ENCODE results near the gene IGFBP6.

Gene IGFBP6

DNA sequence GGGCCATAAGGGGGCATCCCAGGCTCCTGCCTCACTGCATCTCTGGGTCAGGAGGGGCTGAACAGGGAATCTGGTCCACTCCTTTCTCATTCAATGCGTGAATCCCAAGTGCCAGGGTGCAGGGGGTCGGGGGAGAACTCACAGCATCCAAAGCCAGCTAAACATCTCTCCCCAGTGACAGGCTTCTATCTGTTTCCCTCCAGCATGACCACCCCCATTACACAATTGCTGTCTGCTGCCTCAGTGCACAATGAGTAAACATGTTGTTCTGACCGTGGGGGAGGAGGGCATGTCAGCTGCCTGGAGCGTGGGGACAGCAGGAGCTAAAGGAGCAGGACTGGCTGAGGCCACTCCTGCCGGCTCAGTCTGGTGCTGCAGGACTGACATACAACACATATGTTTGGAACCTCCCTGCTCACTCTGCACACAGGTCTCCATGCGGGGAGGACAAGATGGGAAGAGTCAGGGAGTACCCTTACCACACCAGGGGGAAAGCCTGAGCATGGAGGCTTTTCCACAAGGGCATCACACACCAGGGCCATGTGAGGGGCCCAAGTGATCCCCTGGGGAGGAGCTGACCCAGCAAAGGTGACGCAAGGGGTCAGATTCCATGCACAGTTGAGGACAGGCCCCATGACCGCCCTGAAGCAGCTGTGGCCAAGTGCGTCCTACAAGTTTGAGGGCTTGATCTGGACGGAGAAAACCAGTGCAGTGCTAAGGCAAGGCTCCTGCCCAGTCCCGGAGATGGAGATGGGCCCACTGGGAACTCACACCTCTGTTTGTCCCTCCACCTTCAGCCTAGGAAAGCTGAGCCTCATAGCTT is 46.2 kb upstream of the IGFBP6 start (continued):
- TF ChIP-seq ZNF791 (tag by site-specific recombination; IDR thresholded peaks at IDR 0.05) (no peak), ZNF701 (tag by site-specific recombination; IDR thresholded peaks at IDR 0.05) (no peak), ZNF311 (tag by site-specific recombination; IDR thresholded peaks at IDR 0.05; ENCODE audit: borderline replicate concordance) (no peak), SP2 (tag by site-specific recombination; IDR thresholded peaks at IDR 0.05) (no peak), SALL2 (tag by site-specific recombination; IDR thresholded peaks at IDR 0.05; ENCODE audit: borderline replicate concordance) (no peak), GLI2 (tag by site-specific recombination; IDR thresholded peaks at IDR 0.05; ENCODE audit: borderline replicate concordance, low read depth) (no peak), ZNF202 (tag by site-specific recombination; IDR thresholded peaks at IDR 0.05; ENCODE audit: borderline replicate concordance) (no peak), ZNF121 (tag by site-specific recombination; IDR thresholded peaks at IDR 0.05) (no peak), ZNF433 (tag by site-specific recombination; IDR thresholded peaks at IDR 0.05; ENCODE audit: low read depth) (no peak), ZNF677 (tag by site-specific recombination; IDR thresholded peaks at IDR 0.05) (no peak), ZNF114 (tag by site-specific recombination; IDR thresholded peaks at IDR 0.05) (no peak), ZNF621 (tag by site-specific recombination; IDR thresholded peaks at IDR 0.05) (no peak), ZNF473 (tag by site-specific recombination; IDR thresholded peaks at IDR 0.05) (no peak), ZNF670 (tag by site-specific recombination; IDR thresholded peaks at IDR 0.05; ENCODE audit: low read depth) (no peak), ZNF354C (tag by site-specific recombination; IDR thresholded peaks at IDR 0.05; ENCODE audit: borderline replicate concordance, low read depth) (no peak), ZBTB20 (tag by site-specific recombination; IDR thresholded peaks at IDR 0.05) (no peak), ZNF76 (tag by site-specific recombination; IDR thresholded peaks at IDR 0.05; ENCODE audit: borderline replicate concordance, low read depth) (no peak), ZNF571 (tag by site-specific recombination; IDR thresholded peaks at IDR 0.05) (no peak), ZFP69B (tag by site-specific recombination; IDR thresholded peaks at IDR 0.05) (peak; percentile 54; the same call in 1 of the 2 replicates)
- TF ChIP-seq, protein P1, sequence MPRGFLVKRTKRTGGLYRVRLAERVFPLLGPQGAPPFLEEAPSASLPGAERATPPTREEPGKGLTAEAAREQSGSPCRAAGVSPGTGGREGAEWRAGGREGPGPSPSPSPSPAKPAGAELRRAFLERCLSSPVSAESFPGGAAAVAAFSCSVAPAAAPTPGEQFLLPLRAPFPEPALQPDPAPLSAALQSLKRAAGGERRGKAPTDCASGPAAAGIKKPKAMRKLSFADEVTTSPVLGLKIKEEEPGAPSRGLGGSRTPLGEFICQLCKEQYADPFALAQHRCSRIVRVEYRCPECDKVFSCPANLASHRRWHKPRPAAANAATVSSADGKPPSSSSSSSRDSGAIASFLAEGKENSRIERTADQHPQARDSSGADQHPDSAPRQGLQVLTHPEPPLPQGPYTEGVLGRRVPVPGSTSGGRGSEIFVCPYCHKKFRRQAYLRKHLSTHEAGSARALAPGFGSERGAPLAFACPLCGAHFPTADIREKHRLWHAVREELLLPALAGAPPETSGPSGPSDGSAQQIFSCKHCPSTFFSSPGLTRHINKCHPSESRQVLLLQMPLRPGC (tag by site-specific recombination; IDR thresholded peaks at IDR 0.05): no peak
- TF ChIP-seq, protein P2, sequence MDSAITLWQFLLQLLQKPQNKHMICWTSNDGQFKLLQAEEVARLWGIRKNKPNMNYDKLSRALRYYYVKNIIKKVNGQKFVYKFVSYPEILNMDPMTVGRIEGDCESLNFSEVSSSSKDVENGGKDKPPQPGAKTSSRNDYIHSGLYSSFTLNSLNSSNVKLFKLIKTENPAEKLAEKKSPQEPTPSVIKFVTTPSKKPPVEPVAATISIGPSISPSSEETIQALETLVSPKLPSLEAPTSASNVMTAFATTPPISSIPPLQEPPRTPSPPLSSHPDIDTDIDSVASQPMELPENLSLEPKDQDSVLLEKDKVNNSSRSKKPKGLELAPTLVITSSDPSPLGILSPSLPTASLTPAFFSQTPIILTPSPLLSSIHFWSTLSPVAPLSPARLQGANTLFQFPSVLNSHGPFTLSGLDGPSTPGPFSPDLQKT (IDR thresholded peaks at IDR 0.05; ENCODE audit: borderline replicate concordance, low read depth, low read length): no peak
- TF ChIP-seq, protein P3, sequence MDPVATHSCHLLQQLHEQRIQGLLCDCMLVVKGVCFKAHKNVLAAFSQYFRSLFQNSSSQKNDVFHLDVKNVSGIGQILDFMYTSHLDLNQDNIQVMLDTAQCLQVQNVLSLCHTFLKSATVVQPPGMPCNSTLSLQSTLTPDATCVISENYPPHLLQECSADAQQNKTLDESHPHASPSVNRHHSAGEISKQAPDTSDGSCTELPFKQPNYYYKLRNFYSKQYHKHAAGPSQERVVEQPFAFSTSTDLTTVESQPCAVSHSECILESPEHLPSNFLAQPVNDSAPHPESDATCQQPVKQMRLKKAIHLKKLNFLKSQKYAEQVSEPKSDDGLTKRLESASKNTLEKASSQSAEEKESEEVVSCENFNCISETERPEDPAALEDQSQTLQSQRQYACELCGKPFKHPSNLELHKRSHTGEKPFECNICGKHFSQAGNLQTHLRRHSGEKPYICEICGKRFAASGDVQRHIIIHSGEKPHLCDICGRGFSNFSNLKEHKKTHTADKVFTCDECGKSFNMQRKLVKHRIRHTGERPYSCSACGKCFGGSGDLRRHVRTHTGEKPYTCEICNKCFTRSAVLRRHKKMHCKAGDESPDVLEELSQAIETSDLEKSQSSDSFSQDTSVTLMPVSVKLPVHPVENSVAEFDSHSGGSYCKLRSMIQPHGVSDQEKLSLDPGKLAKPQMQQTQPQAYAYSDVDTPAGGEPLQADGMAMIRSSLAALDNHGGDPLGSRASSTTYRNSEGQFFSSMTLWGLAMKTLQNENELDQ (tag by site-specific recombination; IDR thresholded peaks at IDR 0.05; ENCODE audit: low read depth): no peak
- TF ChIP-seq, protein P4, sequence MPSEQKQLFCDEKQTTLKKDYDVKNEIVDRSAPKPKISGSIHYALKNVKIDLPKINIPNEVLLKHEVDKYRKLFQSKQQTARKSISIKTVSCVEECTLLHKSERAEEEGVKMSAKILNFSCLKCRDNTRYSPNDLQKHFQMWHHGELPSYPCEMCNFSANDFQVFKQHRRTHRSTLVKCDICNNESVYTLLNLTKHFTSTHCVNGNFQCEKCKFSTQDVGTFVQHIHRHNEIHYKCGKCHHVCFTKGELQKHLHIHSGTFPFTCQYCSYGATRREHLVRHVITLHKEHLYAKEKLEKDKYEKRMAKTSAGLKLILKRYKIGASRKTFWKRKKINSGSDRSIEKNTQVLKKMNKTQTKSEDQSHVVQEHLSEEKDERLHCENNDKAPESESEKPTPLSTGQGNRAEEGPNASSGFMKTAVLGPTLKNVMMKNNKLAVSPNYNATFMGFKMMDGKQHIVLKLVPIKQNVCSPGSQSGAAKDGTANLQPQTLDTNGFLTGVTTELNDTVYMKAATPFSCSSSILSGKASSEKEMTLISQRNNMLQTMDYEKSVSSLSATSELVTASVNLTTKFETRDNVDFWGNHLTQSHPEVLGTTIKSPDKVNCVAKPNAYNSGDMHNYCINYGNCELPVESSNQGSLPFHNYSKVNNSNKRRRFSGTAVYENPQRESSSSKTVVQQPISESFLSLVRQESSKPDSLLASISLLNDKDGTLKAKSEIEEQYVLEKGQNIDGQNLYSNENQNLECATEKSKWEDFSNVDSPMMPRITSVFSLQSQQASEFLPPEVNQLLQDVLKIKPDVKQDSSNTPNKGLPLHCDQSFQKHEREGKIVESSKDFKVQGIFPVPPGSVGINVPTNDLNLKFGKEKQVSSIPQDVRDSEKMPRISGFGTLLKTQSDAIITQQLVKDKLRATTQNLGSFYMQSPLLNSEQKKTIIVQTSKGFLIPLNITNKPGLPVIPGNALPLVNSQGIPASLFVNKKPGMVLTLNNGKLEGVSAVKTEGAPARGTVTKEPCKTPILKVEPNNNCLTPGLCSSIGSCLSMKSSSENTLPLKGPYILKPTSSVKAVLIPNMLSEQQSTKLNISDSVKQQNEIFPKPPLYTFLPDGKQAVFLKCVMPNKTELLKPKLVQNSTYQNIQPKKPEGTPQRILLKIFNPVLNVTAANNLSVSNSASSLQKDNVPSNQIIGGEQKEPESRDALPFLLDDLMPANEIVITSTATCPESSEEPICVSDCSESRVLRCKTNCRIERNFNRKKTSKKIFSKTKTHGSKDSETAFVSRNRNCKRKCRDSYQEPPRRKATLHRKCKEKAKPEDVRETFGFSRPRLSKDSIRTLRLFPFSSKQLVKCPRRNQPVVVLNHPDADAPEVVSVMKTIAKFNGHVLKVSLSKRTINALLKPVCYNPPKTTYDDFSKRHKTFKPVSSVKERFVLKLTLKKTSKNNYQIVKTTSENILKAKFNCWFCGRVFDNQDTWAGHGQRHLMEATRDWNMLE (tag by site-specific recombination; conservative IDR thresholded peaks at IDR 0.05; ENCODE audit: low read depth): no peak
- TF ChIP-seq, protein P5, sequence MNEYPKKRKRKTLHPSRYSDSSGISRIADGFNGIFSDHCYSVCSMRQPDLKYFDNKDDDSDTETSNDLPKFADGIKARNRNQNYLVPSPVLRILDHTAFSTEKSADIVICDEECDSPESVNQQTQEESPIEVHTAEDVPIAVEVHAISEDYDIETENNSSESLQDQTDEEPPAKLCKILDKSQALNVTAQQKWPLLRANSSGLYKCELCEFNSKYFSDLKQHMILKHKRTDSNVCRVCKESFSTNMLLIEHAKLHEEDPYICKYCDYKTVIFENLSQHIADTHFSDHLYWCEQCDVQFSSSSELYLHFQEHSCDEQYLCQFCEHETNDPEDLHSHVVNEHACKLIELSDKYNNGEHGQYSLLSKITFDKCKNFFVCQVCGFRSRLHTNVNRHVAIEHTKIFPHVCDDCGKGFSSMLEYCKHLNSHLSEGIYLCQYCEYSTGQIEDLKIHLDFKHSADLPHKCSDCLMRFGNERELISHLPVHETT (tag by site-specific recombination; IDR thresholded peaks at IDR 0.05): no peak
- TF ChIP-seq, protein P6, sequence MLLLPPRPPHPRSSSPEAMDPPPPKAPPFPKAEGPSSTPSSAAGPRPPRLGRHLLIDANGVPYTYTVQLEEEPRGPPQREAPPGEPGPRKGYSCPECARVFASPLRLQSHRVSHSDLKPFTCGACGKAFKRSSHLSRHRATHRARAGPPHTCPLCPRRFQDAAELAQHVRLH (tag by site-specific recombination; IDR thresholded peaks at IDR 0.05): no peak
- TF ChIP-seq, protein P7, sequence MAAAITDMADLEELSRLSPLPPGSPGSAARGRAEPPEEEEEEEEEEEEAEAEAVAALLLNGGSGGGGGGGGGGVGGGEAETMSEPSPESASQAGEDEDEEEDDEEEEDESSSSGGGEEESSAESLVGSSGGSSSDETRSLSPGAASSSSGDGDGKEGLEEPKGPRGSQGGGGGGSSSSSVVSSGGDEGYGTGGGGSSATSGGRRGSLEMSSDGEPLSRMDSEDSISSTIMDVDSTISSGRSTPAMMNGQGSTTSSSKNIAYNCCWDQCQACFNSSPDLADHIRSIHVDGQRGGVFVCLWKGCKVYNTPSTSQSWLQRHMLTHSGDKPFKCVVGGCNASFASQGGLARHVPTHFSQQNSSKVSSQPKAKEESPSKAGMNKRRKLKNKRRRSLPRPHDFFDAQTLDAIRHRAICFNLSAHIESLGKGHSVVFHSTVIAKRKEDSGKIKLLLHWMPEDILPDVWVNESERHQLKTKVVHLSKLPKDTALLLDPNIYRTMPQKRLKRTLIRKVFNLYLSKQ (tag by site-specific recombination; IDR thresholded peaks at IDR 0.05; ENCODE audit: borderline replicate concordance): no peak

All from HEK293 (cell line).